NB4 (cell line): ENCODE results near the gene VASH2.

ENCODE experiments used
- MYC ChIP-seq: IDR thresholded peaks from 2 replicates; pipeline ENCODE4 v1.6.1; 2011; ENCODE audit warnings: low read depth, low read length
- POLR2A ChIP-seq: IDR thresholded peaks from 2 replicates; pipeline ENCODE4 v1.6.1; 2011; ENCODE audit warnings: mild to moderate bottlenecking; ENCODE audit not compliant: insufficient read length; ENCODE audit errors: extremely low read depth
- TF ChIP-seq, protein P1 (sequence below): IDR thresholded peaks from 2 replicates; pipeline ENCODE4 v1.6.1; 2011; ENCODE audit warnings: low read depth, low read length
- TF ChIP-seq, protein P2 (sequence below): IDR thresholded peaks from one replicate; pipeline ENCODE4 v1.5.1; 2012; ENCODE audit warnings: low read depth, low read length

DNA sequence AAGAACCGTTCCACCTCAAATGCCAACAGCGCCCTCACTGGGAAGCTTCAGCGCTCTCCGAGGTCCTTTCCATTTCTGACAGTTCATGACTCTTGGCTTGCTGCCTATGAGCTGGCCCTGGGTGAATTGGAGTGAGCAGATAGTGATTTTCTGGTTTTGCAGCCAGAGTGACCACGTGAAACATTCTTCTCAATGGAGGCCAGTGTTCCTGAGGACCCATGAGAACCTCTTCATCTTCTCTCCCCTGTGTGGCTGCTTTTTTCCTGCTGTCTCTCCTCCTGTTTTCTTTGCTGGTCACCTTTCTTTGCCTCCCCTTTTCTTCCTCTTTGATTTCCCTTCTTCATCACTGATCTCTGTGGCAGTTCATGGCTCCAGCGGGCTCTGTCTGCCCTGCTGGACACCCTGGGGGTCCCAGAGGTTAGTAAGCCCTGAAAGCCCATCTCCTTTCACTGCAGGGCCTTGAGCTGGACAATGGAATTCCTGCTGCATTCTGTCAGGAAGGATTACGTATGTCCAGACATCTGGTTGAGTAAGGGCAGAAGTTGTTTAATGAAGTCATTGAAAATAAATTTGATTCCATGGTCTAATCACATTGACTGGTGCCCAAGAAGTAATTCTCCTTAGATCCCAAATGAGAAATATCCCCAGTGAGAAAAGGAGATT, 29.9 kb downstream of the VASH2 start:
- TF ChIP-seq, protein P1, sequence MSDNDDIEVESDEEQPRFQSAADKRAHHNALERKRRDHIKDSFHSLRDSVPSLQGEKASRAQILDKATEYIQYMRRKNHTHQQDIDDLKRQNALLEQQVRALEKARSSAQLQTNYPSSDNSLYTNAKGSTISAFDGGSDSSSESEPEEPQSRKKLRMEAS, result no peak
- TF ChIP-seq, protein P2, sequence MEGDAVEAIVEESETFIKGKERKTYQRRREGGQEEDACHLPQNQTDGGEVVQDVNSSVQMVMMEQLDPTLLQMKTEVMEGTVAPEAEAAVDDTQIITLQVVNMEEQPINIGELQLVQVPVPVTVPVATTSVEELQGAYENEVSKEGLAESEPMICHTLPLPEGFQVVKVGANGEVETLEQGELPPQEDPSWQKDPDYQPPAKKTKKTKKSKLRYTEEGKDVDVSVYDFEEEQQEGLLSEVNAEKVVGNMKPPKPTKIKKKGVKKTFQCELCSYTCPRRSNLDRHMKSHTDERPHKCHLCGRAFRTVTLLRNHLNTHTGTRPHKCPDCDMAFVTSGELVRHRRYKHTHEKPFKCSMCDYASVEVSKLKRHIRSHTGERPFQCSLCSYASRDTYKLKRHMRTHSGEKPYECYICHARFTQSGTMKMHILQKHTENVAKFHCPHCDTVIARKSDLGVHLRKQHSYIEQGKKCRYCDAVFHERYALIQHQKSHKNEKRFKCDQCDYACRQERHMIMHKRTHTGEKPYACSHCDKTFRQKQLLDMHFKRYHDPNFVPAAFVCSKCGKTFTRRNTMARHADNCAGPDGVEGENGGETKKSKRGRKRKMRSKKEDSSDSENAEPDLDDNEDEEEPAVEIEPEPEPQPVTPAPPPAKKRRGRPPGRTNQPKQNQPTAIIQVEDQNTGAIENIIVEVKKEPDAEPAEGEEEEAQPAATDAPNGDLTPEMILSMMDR, result no peak
- TF ChIP-seq POLR2A (no peak), MYC (no peak)
